ENCODE data around the gene SOWAHA. TPM values are rescaled to one million over a fixed set of nuclear protein-coding genes. Genes with fewer than 3 reads are reported as not detected.
"Not testable (repeated sequence)": the region's sequence is repeated elsewhere in the genome, so short reads cannot be mapped to it uniquely, and the experiment has no call there.

SOWAHA gene
- total RNA-seq, 1 donor from 2014 or later, result under 0.01 TPM

DNA sequence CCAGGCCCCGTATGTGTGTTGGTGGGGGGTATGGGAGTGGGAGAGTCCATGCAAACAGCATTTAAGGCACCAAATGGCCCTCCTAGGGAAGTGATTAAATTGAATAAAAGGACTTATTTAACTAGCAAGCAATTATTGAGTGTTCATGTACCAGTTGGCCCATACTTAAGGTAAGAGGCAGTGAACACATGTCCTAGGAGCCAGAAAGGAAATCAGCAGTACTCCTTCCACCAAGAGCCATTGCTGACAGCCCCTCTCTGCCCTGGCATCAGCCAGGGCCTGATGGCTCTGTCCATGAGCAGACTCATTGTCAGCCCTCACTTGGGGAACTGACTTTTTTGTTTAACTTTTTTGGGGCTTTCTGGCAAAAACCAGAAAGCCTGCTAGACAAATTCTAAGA lies 27.8 kb downstream of the SOWAHA start:
- Histone ChIP-seq H3K4me1 (ENCODE audit: control insufficient read depth in 3 of 3, insufficient read depth in 3 of 3, low read length in 3 of 3) (peaks cover 0 to 7% (median 5%) of the 10 kb centered on the region in 3 donors), H3K4me3 (ENCODE audit: low read length in 3 of 3) (no peak overlapping the region), H3K27me3 (ENCODE audit: control insufficient read depth in 3 of 3, insufficient read depth in 3 of 3, low read length in 3 of 3) (no peaks in the 10 kb centered on the region), H3K9me3 (ENCODE audit: control insufficient read depth in 3 of 3, low read length in 3 of 3) (no peaks in the 10 kb centered on the region), H3K9ac (ENCODE audit: low read depth in 1 of 3, low read length in 3 of 3) (no peak overlapping the region), H3K27ac (ENCODE audit: low read depth, low read length) (peak overlapping the region; percentile 40), H3K36me3 (ENCODE audit: control insufficient read depth in 3 of 3, insufficient read depth in 3 of 3, low read length in 3 of 3) (no peaks in the 10 kb centered on the region)

DNA sequence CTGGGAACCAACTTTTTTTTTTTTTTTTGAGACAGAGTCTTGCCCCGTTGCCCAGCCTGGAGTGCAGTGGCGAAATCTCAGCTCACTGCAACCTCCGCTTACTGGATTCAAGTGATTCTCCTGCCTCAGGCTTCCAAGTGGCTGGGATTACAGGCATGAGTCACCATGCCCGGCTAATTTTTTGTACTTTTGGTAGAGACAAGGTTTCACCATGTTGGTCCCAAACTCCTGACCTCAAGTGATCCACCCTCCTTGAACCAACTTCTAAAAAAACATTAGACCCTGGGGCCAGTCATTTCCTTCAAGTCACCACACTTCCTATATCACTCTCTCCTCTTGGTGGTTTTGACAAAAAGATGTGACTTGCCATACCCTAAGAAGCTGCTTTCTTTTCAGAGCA lies 28.2 kb downstream of the SOWAHA start:
- peaks cover 0 to 7% (median 5%) of the 10 kb centered on the region in 3 donors for H3K4me1 ChIP-seq (ENCODE audit: control insufficient read depth in 3 of 3, insufficient read depth in 3 of 3, low read length in 3 of 3)
- no peak overlapping the region for H3K9ac ChIP-seq (ENCODE audit: low read depth in 1 of 3, low read length in 3 of 3)
- no peak overlapping the region for H3K4me3 ChIP-seq (ENCODE audit: low read length in 3 of 3)
- H3K9me3 ChIP-seq (ENCODE audit: control insufficient read depth in 3 of 3, low read length in 3 of 3), result no peaks in the 10 kb centered on the region
- no peaks in the 10 kb centered on the region for H3K27me3 ChIP-seq (ENCODE audit: control insufficient read depth in 3 of 3, insufficient read depth in 3 of 3, low read length in 3 of 3)
- no peak overlapping the region for H3K27ac ChIP-seq (ENCODE audit: low read depth, low read length)
- H3K36me3 ChIP-seq (ENCODE audit: control insufficient read depth in 3 of 3, insufficient read depth in 3 of 3, low read length in 3 of 3), result no peaks in the 10 kb centered on the region

DNA sequence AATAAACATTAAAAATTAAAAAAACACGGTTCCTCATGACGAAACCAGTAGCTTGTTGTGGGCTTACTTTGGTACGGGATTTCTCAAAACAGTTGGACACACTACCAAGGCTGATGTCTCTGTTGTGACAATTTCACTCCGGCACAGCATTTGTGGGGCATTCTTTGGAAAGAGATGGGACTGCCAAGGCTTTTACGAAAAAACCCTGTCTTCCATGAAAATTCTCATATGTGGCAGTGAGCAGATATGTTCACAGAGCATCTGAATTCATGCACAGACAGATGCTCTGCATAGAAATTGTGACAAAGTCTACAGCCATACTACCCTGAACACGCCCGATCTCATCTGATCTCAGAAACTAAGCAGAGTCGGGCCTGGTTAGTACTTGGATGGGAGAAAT lies 35.2 kb downstream of the SOWAHA start:
- H3K9me3 ChIP-seq (ENCODE audit: control insufficient read depth in 3 of 3, low read length in 3 of 3), result no peaks in the 10 kb centered on the region
- no peaks in the 10 kb centered on the region for H3K4me1 ChIP-seq (ENCODE audit: control insufficient read depth in 3 of 3, insufficient read depth in 3 of 3, low read length in 3 of 3)
- no peaks in the 10 kb centered on the region for H3K36me3 ChIP-seq (ENCODE audit: control insufficient read depth in 3 of 3, insufficient read depth in 3 of 3, low read length in 3 of 3)
- H3K9ac ChIP-seq (ENCODE audit: low read depth in 1 of 3, low read length in 3 of 3), result no peak overlapping the region
- no peak overlapping the region for H3K27ac ChIP-seq (ENCODE audit: low read depth, low read length)
- no peaks in the 10 kb centered on the region for H3K27me3 ChIP-seq (ENCODE audit: control insufficient read depth in 3 of 3, insufficient read depth in 3 of 3, low read length in 3 of 3)
- H3K4me3 ChIP-seq (ENCODE audit: low read length in 3 of 3), result no peak overlapping the region

DNA sequence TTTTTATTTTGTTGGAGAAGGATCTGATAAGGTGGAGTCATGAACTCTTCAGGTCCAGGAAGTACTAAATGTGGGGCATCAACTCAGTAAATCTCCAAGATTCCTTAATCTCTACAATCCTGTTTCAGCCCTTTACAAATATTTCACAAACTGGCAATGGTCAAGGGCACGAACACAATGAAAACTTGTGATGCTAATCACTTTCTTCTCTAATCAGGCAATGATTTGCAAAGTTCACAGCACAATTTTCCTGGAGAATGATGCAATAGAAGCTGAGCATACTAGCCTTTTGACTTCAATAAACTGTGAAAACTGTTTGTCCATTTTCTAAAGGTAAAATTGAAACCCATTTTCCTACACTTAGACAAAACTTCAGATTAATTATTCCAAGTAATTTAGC lies 36.2 kb downstream of the SOWAHA start:
- Histone ChIP-seq H3K27ac (ENCODE audit: low read depth, low read length) (no peak overlapping the region), H3K4me1 (ENCODE audit: control insufficient read depth in 3 of 3, insufficient read depth in 3 of 3, low read length in 3 of 3) (no peaks in the 10 kb centered on the region), H3K36me3 (ENCODE audit: control insufficient read depth in 3 of 3, insufficient read depth in 3 of 3, low read length in 3 of 3) (no peaks in the 10 kb centered on the region), H3K27me3 (ENCODE audit: control insufficient read depth in 3 of 3, insufficient read depth in 3 of 3, low read length in 3 of 3) (no peaks in the 10 kb centered on the region), H3K4me3 (ENCODE audit: low read length in 3 of 3) (no peak overlapping the region), H3K9ac (ENCODE audit: low read depth in 1 of 3, low read length in 3 of 3) (no peak overlapping the region), H3K9me3 (ENCODE audit: control insufficient read depth in 3 of 3, low read length in 3 of 3) (no peaks in the 10 kb centered on the region)

DNA sequence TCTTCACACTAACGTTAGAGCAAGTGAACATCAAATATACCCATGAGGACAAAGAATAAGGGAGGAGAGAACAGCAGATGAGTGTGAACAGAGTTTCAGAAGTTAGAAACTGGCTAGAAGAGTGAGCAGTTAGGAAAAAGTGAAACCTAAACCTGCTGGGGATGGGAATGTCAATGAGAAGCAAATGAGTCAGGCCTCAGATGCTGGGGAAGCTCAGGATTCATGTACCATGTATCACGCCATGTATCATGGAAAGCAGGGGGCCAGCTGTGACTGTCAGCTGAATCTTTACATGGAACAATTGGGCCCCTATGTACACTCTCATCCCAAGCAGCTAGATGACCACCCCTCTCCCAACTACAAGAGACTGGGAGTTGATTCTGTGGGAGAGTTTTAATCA lies 37.0 kb downstream of the SOWAHA start:
- no peaks in the 10 kb centered on the region for H3K36me3 ChIP-seq (ENCODE audit: control insufficient read depth in 3 of 3, insufficient read depth in 3 of 3, low read length in 3 of 3)
- no peak overlapping the region for H3K4me3 ChIP-seq (ENCODE audit: low read length in 3 of 3)
- H3K4me1 ChIP-seq (ENCODE audit: control insufficient read depth in 3 of 3, insufficient read depth in 3 of 3, low read length in 3 of 3), result no peaks in the 10 kb centered on the region
- H3K9ac ChIP-seq (ENCODE audit: low read depth in 1 of 3, low read length in 3 of 3), result no peak overlapping the region
- H3K27ac ChIP-seq (ENCODE audit: low read depth, low read length), result no peak overlapping the region
- no peaks in the 10 kb centered on the region for H3K27me3 ChIP-seq (ENCODE audit: control insufficient read depth in 3 of 3, insufficient read depth in 3 of 3, low read length in 3 of 3)
- H3K9me3 ChIP-seq (ENCODE audit: control insufficient read depth in 3 of 3, low read length in 3 of 3), result no peaks in the 10 kb centered on the region

DNA sequence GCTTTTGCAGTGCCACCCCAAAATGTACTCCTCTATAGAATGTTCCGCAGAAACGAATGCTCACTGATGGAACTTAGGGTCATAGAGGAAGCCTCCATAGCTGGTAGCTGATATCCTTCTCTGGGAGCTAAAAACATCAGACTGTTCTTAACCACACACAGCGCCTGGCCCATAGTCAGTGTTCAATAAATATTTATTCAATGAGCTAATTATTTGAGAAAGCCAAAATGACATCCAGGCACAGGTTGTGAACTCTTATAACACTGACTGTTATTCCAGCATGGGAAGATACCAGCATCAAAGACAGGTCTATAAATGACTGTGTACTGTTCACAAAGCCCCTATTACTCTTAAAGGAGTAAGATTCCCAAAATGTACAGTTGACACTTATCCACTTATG lies 40.2 kb downstream of the SOWAHA start:
- Histone ChIP-seq H3K4me3 (ENCODE audit: low read length in 3 of 3) (no peak overlapping the region), H3K4me1 (ENCODE audit: control insufficient read depth in 3 of 3, insufficient read depth in 3 of 3, low read length in 3 of 3) (no peaks in the 10 kb centered on the region), H3K27me3 (ENCODE audit: control insufficient read depth in 3 of 3, insufficient read depth in 3 of 3, low read length in 3 of 3) (no peaks in the 10 kb centered on the region), H3K9ac (ENCODE audit: low read depth in 1 of 3, low read length in 3 of 3) (no peak overlapping the region), H3K36me3 (ENCODE audit: control insufficient read depth in 3 of 3, insufficient read depth in 3 of 3, low read length in 3 of 3) (no peaks in the 10 kb centered on the region), H3K27ac (ENCODE audit: low read depth, low read length) (no peak overlapping the region), H3K9me3 (ENCODE audit: control insufficient read depth in 3 of 3, low read length in 3 of 3) (no peaks in the 10 kb centered on the region)

DNA sequence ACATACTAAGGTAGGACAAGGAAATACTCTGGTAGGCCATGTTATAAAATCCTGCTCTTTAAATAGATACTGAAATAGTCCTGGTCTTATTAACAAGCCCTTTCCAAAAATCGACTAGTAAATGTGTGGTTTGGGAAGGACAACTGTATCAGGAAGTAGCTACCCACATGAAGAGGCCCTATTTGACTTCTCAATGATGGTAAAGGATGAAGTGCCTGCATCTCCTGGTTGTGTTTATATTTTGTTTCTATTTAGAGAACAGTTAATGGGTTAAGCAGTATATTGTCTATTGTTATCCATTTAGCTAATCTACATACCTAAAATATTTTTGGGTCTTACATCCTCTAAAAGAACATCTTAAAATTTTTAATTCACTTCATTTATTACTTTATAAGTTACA lies 40.7 kb downstream of the SOWAHA start:
- no peaks in the 10 kb centered on the region for H3K36me3 ChIP-seq (ENCODE audit: control insufficient read depth in 3 of 3, insufficient read depth in 3 of 3, low read length in 3 of 3)
- no peaks in the 10 kb centered on the region for H3K4me1 ChIP-seq (ENCODE audit: control insufficient read depth in 3 of 3, insufficient read depth in 3 of 3, low read length in 3 of 3)
- no peaks in the 10 kb centered on the region for H3K27me3 ChIP-seq (ENCODE audit: control insufficient read depth in 3 of 3, insufficient read depth in 3 of 3, low read length in 3 of 3)
- H3K9ac ChIP-seq (ENCODE audit: low read depth in 1 of 3, low read length in 3 of 3), result no peak overlapping the region
- H3K4me3 ChIP-seq (ENCODE audit: low read length in 3 of 3), result no peak overlapping the region
- H3K9me3 ChIP-seq (ENCODE audit: control insufficient read depth in 3 of 3, low read length in 3 of 3), result no peaks in the 10 kb centered on the region
- no peak overlapping the region for H3K27ac ChIP-seq (ENCODE audit: low read depth, low read length)

DNA sequence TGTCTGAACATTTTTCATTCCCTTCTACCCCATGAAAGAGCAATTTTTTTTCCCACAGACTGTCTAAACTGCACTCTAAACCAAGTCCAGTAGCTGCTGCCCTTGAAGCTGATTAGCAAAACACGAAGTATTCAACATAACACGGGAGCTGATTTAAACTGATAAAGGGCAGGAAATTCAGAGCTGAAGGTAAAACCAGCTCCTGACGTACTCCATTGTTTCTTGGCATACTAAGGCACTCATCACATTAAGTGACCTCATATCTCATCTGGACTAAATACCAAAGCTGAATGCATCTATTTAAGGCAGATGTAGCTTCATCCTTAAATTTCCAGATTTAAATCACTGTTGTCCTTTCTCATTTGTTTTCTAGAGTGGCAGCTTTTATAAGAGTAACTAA lies 41.2 kb downstream of the SOWAHA start:
- no peak overlapping the region for H3K9ac ChIP-seq (ENCODE audit: low read depth in 1 of 3, low read length in 3 of 3)
- H3K27me3 ChIP-seq (ENCODE audit: control insufficient read depth in 3 of 3, insufficient read depth in 3 of 3, low read length in 3 of 3), result no peaks in the 10 kb centered on the region
- H3K9me3 ChIP-seq (ENCODE audit: control insufficient read depth in 3 of 3, low read length in 3 of 3), result no peaks in the 10 kb centered on the region
- no peak overlapping the region for H3K27ac ChIP-seq (ENCODE audit: low read depth, low read length)
- no peak overlapping the region for H3K4me3 ChIP-seq (ENCODE audit: low read length in 3 of 3)
- H3K36me3 ChIP-seq (ENCODE audit: control insufficient read depth in 3 of 3, insufficient read depth in 3 of 3, low read length in 3 of 3), result no peaks in the 10 kb centered on the region
- no peaks in the 10 kb centered on the region for H3K4me1 ChIP-seq (ENCODE audit: control insufficient read depth in 3 of 3, insufficient read depth in 3 of 3, low read length in 3 of 3)

DNA sequence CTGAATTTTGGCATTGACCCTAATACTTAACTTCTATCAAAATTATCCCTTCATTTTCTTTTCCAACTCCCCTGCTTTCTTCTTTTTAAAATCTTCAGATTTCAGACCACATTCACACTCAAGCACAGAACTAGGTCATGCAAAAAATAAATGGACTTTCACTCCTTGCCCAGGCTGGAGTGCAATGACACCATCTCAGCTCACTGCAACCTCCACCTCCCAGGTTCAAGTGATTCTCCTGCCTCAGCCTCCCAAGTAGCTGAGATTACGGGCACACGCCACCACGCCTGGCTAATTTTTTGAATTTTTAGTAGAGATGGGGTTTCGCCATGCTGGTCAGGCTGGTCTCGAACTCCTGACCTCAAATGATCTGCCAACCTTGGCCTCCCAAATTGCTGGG lies 41.9 kb downstream of the SOWAHA start:
- H3K36me3 ChIP-seq (ENCODE audit: control insufficient read depth in 3 of 3, insufficient read depth in 3 of 3, low read length in 3 of 3); H3K4me1 ChIP-seq (ENCODE audit: control insufficient read depth in 3 of 3, insufficient read depth in 3 of 3, low read length in 3 of 3); H3K27ac ChIP-seq (ENCODE audit: low read depth, low read length); H3K27me3 ChIP-seq (ENCODE audit: control insufficient read depth in 3 of 3, insufficient read depth in 3 of 3, low read length in 3 of 3); H3K4me3 ChIP-seq (ENCODE audit: low read length in 3 of 3); H3K9ac ChIP-seq (ENCODE audit: low read depth in 1 of 3, low read length in 3 of 3); H3K9me3 ChIP-seq (ENCODE audit: control insufficient read depth in 3 of 3, low read length in 3 of 3): not testable (repeated sequence)

DNA sequence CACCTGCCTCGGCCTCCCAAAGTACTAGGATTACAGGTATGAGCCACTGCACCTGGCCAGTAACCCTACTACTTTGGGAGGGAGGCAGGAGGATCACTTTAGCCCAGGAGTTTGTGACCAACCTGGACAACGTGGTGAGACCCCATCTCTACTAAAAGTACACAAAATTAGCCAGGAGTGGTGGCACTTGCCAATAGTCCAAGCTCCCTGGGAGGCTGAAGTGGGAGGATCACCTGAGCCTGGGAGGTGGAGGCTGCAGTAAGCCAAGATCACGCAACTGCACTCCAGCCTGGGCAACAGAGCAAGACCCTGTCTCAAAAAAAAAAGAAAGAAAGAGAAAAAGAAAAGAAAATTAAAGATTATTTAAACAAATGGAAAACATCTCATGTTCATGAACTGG lies 42.9 kb downstream of the SOWAHA start:
- Histone ChIP-seq H3K27ac (ENCODE audit: low read depth, low read length) (no peak overlapping the region), H3K27me3 (ENCODE audit: control insufficient read depth in 3 of 3, insufficient read depth in 3 of 3, low read length in 3 of 3) (no peaks in the 10 kb centered on the region), H3K4me3 (ENCODE audit: low read length in 3 of 3) (no peak overlapping the region), H3K4me1 (ENCODE audit: control insufficient read depth in 3 of 3, insufficient read depth in 3 of 3, low read length in 3 of 3) (no peaks in the 10 kb centered on the region), H3K9ac (ENCODE audit: low read depth in 1 of 3, low read length in 3 of 3) (no peak overlapping the region), H3K36me3 (ENCODE audit: control insufficient read depth in 3 of 3, insufficient read depth in 3 of 3, low read length in 3 of 3) (no peaks in the 10 kb centered on the region), H3K9me3 (ENCODE audit: control insufficient read depth in 3 of 3, low read length in 3 of 3) (no peaks in the 10 kb centered on the region)

DNA sequence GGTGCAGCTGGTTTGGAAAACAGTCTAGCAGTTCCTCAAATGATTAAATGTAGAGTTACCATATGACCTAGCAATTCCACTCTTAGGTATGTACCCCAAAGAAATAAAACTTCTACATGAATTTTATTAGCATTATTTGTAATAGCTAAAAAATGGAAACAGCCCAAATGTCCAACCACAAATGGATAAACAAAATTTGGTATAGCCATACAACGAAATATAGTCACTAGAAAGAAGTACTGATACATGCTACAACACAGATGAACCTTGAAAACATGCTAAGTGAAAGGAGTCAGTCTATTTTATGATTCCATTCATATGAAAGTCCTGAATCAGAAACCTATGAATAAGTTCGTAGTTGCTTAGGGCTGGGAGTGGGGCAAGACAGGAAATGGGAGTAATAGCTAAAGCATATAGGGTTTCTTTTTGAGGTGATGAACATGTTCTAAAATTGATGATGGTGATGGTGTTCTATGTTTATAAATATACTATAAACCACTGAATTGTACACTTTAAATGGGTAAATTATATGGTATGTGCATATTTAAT lies 46.9 kb downstream of the SOWAHA start:
- no peaks in the 10 kb centered on the region for H3K36me3 ChIP-seq (ENCODE audit: control insufficient read depth in 3 of 3, insufficient read depth in 3 of 3, low read length in 3 of 3)
- no peak overlapping the region for H3K4me3 ChIP-seq (ENCODE audit: low read length in 3 of 3)
- no peaks in the 10 kb centered on the region for H3K4me1 ChIP-seq (ENCODE audit: control insufficient read depth in 3 of 3, insufficient read depth in 3 of 3, low read length in 3 of 3)
- H3K27ac ChIP-seq (ENCODE audit: low read depth, low read length), result no peak overlapping the region
- no peaks in the 10 kb centered on the region for H3K27me3 ChIP-seq (ENCODE audit: control insufficient read depth in 3 of 3, insufficient read depth in 3 of 3, low read length in 3 of 3)
- H3K9ac ChIP-seq (ENCODE audit: low read depth in 1 of 3, low read length in 3 of 3), result no peak overlapping the region
- no peaks in the 10 kb centered on the region for H3K9me3 ChIP-seq (ENCODE audit: control insufficient read depth in 3 of 3, low read length in 3 of 3)

Data from skeletal muscle tissue (tissue), 4 donors.